MM.1S (cell line): ENCODE measurements around the gene CA10.
A peak's percentile ranks its signal among the peaks of the same experiment; 100 is the strongest.

ENCODE experiments used
- DNase-seq: peaks from one replicate; pipeline ENCODE4 v3.0.0-alpha.2; 2015
- H2AFZ ChIP-seq: fragments of 300-600 bp; sonication (generic); 2 replicates; pipeline ENCODE4 v1.6.0; 2016; ENCODE audit warnings: antibody characterized with exemption, low read length
- H3F3A ChIP-seq: fragments of 300-600 bp; sonication (generic); 2 replicates; pipeline ENCODE4 v1.6.1; 2016; ENCODE audit warnings: mild to moderate bottlenecking, antibody characterized with exemption, low read length, moderate library complexity, mixed read lengths; ENCODE audit not compliant: insufficient read depth
- H3K27ac ChIP-seq: fragments of 300-600 bp; sonication (generic); 2 replicates; pipeline ENCODE4 v1.5.1; 2016; ENCODE audit warnings: mild to moderate bottlenecking, low read length
- H3K27me3 ChIP-seq: fragments of 300-600 bp; sonication (generic); replicated peaks from 2 replicates; pipeline ENCODE4 v1.6.0; 2016; ENCODE audit warnings: low read length; ENCODE audit not compliant: insufficient read depth
- H3K36me3 ChIP-seq: fragments of 300-600 bp; sonication (generic); replicated peaks from 2 replicates; pipeline ENCODE4 v1.6.1; 2016; ENCODE audit warnings: mild to moderate bottlenecking, low read length, mixed read lengths; ENCODE audit not compliant: insufficient read depth
- H3K4me1 ChIP-seq: fragments of 300-600 bp; sonication (generic); 2 replicates; pipeline ENCODE4 v1.6.1; 2016; ENCODE audit warnings: low read length, mixed read lengths
- H3K4me2 ChIP-seq: fragments of 300-600 bp; sonication (generic); 2 replicates; pipeline ENCODE4 v1.6.0; 2016; ENCODE audit warnings: low read depth, low read length
- H3K4me3 ChIP-seq: fragments of 300-600 bp; sonication (generic); 2 replicates; pipeline ENCODE4 v1.5.1; 2016; ENCODE audit warnings: low read length, mixed read lengths
- H3K79me2 ChIP-seq: fragments of 300-600 bp; sonication (generic); 2 replicates; pipeline ENCODE4 v1.6.1; 2016; ENCODE audit warnings: mixed run types, low read length, mixed read lengths
- H3K9ac ChIP-seq: fragments of 300-600 bp; sonication (generic); 2 replicates; pipeline ENCODE4 v1.6.1; 2016; ENCODE audit warnings: low read length, mixed read lengths
- H3K9me2 ChIP-seq: fragments of 300-600 bp; sonication (generic); replicated peaks from 2 replicates; pipeline ENCODE4 v1.6.1; 2016; ENCODE audit warnings: mild to moderate bottlenecking, low read length, mixed read lengths; ENCODE audit not compliant: insufficient read depth
- H3K9me3 ChIP-seq: fragments of 300-600 bp; sonication (generic); replicated peaks from 2 replicates; pipeline ENCODE4 v1.6.1; 2016; ENCODE audit warnings: mild to moderate bottlenecking, low read length, mixed read lengths; ENCODE audit not compliant: insufficient read depth
- H4K20me1 ChIP-seq: fragments of 300-600 bp; sonication (generic); 2 replicates; pipeline ENCODE4 v1.6.1; 2016; ENCODE audit warnings: mild to moderate bottlenecking, low read length, moderate library complexity, mixed read lengths; ENCODE audit not compliant: insufficient read depth
- EZH2 ChIP-seq: fragments of 300-600 bp; sonication (generic); optimal IDR thresholded peaks from 2 replicates; pipeline ENCODE3; 2017; ENCODE audit warnings: low read depth, mild to moderate bottlenecking, antibody characterized with exemption, low read length, mixed read lengths
- EZH2phosphoT487 ChIP-seq: fragments of 300-600 bp; sonication (generic); IDR thresholded peaks from 2 replicates; pipeline ENCODE4 v1.6.1; 2018; ENCODE audit warnings: antibody characterized with exemption, low read length
- TF ChIP-seq, protein P1 (sequence below): fragments of 300-600 bp; sonication (generic); IDR thresholded peaks from 2 replicates; pipeline ENCODE4 v1.5.1; 2016; ENCODE audit warnings: antibody characterized with exemption, low read length, mixed read lengths

CA10 gene

DNA sequence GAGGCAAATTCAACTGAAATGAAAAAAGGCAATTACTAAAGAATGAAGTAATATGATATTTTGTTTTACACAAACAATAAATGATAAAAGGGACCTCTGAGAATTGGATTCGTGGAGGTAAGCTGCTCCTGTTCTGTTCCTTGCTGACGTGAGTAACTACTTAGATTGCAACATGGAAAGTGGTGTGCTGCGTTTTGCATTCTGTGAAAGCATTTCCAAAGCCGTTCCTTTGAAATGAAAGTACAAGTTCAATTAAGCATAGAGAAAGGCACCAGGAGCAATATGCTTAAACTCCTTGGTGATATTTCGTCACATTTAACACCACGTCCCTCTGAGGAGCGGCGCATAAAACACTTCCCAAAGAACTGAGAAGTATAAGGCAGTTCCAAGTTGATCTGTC, 516.5 kb downstream of the CA10 start:
- Histone ChIP-seq H2AFZ (no peak overlapping the region), H3K9me2 (no peaks in the 10 kb centered on the region), H3K27me3 (no peaks in the 10 kb centered on the region), H3K4me1 (no peaks in the 10 kb centered on the region), H3K27ac (no peak overlapping the region), H3K79me2 (no peaks in the 10 kb centered on the region), H3K4me3 (no peak overlapping the region), H4K20me1 (no peaks in the 10 kb centered on the region), H3K36me3 (no peaks in the 10 kb centered on the region), H3F3A (no peaks in the 10 kb centered on the region), H3K4me2 (no peak overlapping the region), H3K9ac (no peak overlapping the region), H3K9me3 (no peaks in the 10 kb centered on the region)
- no peak for DNase-seq
- TF ChIP-seq EZH2phosphoT487: no peak

- no peak for DNase-seq
- H3K27me3 ChIP-seq: no peaks in the 10 kb centered on the region
- no peaks in the 10 kb centered on the region for H3K4me1 ChIP-seq
- no peaks in the 10 kb centered on the region for H3K9me2 ChIP-seq
- no peaks in the 10 kb centered on the region for H3K9me3 ChIP-seq
- no peak overlapping the region for H3K4me3 ChIP-seq
- no peak overlapping the region for H2AFZ ChIP-seq
- no peak overlapping the region for H3K9ac ChIP-seq
- no peaks in the 10 kb centered on the region for H3F3A ChIP-seq
- no peaks in the 10 kb centered on the region for H3K79me2 ChIP-seq
- H3K27ac ChIP-seq: no peak overlapping the region
- no peak overlapping the region for H3K4me2 ChIP-seq
- H4K20me1 ChIP-seq: no peaks in the 10 kb centered on the region
- no peaks in the 10 kb centered on the region for H3K36me3 ChIP-seq
- TF ChIP-seq, protein P1, sequence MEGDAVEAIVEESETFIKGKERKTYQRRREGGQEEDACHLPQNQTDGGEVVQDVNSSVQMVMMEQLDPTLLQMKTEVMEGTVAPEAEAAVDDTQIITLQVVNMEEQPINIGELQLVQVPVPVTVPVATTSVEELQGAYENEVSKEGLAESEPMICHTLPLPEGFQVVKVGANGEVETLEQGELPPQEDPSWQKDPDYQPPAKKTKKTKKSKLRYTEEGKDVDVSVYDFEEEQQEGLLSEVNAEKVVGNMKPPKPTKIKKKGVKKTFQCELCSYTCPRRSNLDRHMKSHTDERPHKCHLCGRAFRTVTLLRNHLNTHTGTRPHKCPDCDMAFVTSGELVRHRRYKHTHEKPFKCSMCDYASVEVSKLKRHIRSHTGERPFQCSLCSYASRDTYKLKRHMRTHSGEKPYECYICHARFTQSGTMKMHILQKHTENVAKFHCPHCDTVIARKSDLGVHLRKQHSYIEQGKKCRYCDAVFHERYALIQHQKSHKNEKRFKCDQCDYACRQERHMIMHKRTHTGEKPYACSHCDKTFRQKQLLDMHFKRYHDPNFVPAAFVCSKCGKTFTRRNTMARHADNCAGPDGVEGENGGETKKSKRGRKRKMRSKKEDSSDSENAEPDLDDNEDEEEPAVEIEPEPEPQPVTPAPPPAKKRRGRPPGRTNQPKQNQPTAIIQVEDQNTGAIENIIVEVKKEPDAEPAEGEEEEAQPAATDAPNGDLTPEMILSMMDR: peak; percentile 38
- no peak for TF ChIP-seq EZH2
- no peak for TF ChIP-seq EZH2phosphoT487
Observed at GRCh38 chr17:51640108-51640622, 518.3 kb downstream of the CA10 start.

DNA sequence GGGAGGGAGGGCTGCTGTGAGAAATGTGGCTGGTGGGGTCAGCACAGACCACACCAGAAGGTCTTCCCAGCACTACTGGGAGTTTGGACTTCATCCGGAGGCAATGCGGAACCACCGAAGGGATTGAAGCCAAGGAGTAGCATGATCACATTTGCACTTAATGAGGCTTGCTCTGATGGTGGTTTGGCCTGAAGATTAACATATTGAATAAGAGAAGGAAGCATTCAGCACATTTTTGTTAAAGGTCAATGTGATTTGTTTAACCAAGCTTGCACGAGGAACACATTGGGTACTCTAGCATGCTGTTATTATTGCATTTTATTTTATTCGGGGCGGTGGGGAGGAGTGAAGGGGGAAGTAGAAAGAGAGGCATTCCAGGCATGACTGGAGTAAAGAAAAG, 519.5 kb downstream of the CA10 start:
- Histone ChIP-seq H3K4me1 (no peaks in the 10 kb centered on the region), H3K36me3 (no peaks in the 10 kb centered on the region), H3K9me2 (no peaks in the 10 kb centered on the region), H3F3A (no peaks in the 10 kb centered on the region), H3K4me3 (no peak overlapping the region), H3K27me3 (no peaks in the 10 kb centered on the region), H3K4me2 (no peak overlapping the region), H3K27ac (no peak overlapping the region), H3K79me2 (no peaks in the 10 kb centered on the region), H2AFZ (no peak overlapping the region), H4K20me1 (no peaks in the 10 kb centered on the region), H3K9me3 (no peaks in the 10 kb centered on the region), H3K9ac (no peak overlapping the region)
- no peak for TF ChIP-seq EZH2phosphoT487
- TF ChIP-seq, protein P1: no peak
- TF ChIP-seq EZH2: no peak
- DNase-seq: no peak

DNA sequence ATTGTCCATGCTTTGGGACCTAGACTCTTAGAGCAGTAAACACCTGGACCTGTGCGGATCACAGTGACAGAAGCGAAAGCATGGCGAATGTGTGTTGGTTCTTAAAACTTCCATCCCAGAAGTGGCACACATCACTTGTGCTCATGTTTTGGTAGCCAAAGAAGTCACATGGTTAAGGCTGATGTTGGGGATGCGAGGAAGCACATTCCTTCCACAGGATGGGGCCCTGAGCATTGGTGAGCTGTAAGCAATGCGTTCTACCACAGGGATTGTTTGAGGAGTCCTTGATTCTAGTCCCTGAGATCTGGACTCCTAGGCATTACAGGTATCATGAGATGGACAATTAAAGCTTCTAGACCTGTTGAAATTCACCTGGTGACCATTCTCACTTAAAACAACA, 522.2 kb downstream of the CA10 start:
- no peak overlapping the region for H3K9ac ChIP-seq
- H3K9me3 ChIP-seq: no peaks in the 10 kb centered on the region
- H2AFZ ChIP-seq: no peak overlapping the region
- H4K20me1 ChIP-seq: no peaks in the 10 kb centered on the region
- no peak overlapping the region for H3K4me3 ChIP-seq
- no peaks in the 10 kb centered on the region for H3K79me2 ChIP-seq
- no peak overlapping the region for H3K4me2 ChIP-seq
- no peaks in the 10 kb centered on the region for H3F3A ChIP-seq
- DNase-seq: no peak
- H3K27ac ChIP-seq: no peak overlapping the region
- no peaks in the 10 kb centered on the region for H3K27me3 ChIP-seq
- H3K9me2 ChIP-seq: no peaks in the 10 kb centered on the region
- no peaks in the 10 kb centered on the region for H3K4me1 ChIP-seq
- TF ChIP-seq EZH2phosphoT487 (no peak), EZH2 (no peak)
- TF ChIP-seq, protein P1: no peak
- no peaks in the 10 kb centered on the region for H3K36me3 ChIP-seq
